NCI-H2107 treated with DMSO at 0.1 percent for 48 hours (cell line): Measurements from ENCODE around the gene ENTPD1.

Source experiments
- DNase-seq: peaks from one replicate; lab custom pipeline; 2025; ENCODE audit not compliant: unreplicated experiment; lab: John Stamatoyannopoulos, UW

The ENTPD1 gene

GRCh38 chr10:95821720-95822119 is 65.8 kb downstream of the ENTPD1 start:
- no peak for DNase-seq

- no peak for DNase-seq
These were observed 74.1 kb downstream of the ENTPD1 start for GRCh38 chr10:95830044-95830443.

GRCh38 chr10:95831076-95831475 is 75.1 kb downstream of the ENTPD1 start:
- no peak for DNase-seq

- no peak for DNase-seq
These were observed 75.6 kb downstream of the ENTPD1 start for GRCh38 chr10:95831515-95831914.

- no peak for DNase-seq
These were observed 76.5 kb downstream of the ENTPD1 start for GRCh38 chr10:95832216-95833041.

GRCh38 chr10:95833042-95833610 is 77.2 kb downstream of the ENTPD1 start:
- DNase-seq: no peak

GRCh38 chr10:95834406-95834805 is 78.4 kb downstream of the ENTPD1 start:
- DNase-seq: no peak

GRCh38 chr10:95835149-95835860 is 79.3 kb downstream of the ENTPD1 start:
- DNase-seq: no peak

GRCh38 chr10:95835911-95836310 is 79.9 kb downstream of the ENTPD1 start:
- no peak for DNase-seq

- no peak for DNase-seq
These were observed 80.8 kb downstream of the ENTPD1 start for GRCh38 chr10:95836610-95837355.

- no peak for DNase-seq
These were observed 81.4 kb downstream of the ENTPD1 start for GRCh38 chr10:95837356-95837776.

- no peak for DNase-seq
These were observed 81.8 kb downstream of the ENTPD1 start for GRCh38 chr10:95837783-95838182.

GRCh38 chr10:95840121-95840520 is 84.2 kb downstream of the ENTPD1 start:
- no peak for DNase-seq

GRCh38 chr10:95840681-95841080 is 84.7 kb downstream of the ENTPD1 start:
- no peak for DNase-seq

GRCh38 chr10:95841661-95842498 is 85.9 kb downstream of the ENTPD1 start:
- DNase-seq: peak; percentile 1

GRCh38 chr10:95845411-95845810 is 89.4 kb downstream of the ENTPD1 start:
- no peak for DNase-seq

- no peak for DNase-seq
These were observed 91.0 kb downstream of the ENTPD1 start for GRCh38 chr10:95847007-95847406.

- no peak for DNase-seq
These were observed 92.9 kb downstream of the ENTPD1 start for GRCh38 chr10:95848841-95849240.

GRCh38 chr10:95850791-95851190 is 94.8 kb downstream of the ENTPD1 start:
- no peak for DNase-seq

GRCh38 chr10:95860166-95860940 is 104.4 kb downstream of the ENTPD1 start:
- DNase-seq: no peak
